Raji (cell line): ENCODE measurements around the gene LRRC45.
A peak's percentile ranks its signal among the peaks of the same experiment; 100 is the strongest.

Source experiments
- POLR2A ChIP-seq: IDR thresholded peaks from 2 replicates; pipeline ENCODE4 v1.6.1; 2011; ENCODE audit warnings: low read depth, low read length, control low read depth; ENCODE audit not compliant: insufficient read depth

Gene LRRC45

DNA sequence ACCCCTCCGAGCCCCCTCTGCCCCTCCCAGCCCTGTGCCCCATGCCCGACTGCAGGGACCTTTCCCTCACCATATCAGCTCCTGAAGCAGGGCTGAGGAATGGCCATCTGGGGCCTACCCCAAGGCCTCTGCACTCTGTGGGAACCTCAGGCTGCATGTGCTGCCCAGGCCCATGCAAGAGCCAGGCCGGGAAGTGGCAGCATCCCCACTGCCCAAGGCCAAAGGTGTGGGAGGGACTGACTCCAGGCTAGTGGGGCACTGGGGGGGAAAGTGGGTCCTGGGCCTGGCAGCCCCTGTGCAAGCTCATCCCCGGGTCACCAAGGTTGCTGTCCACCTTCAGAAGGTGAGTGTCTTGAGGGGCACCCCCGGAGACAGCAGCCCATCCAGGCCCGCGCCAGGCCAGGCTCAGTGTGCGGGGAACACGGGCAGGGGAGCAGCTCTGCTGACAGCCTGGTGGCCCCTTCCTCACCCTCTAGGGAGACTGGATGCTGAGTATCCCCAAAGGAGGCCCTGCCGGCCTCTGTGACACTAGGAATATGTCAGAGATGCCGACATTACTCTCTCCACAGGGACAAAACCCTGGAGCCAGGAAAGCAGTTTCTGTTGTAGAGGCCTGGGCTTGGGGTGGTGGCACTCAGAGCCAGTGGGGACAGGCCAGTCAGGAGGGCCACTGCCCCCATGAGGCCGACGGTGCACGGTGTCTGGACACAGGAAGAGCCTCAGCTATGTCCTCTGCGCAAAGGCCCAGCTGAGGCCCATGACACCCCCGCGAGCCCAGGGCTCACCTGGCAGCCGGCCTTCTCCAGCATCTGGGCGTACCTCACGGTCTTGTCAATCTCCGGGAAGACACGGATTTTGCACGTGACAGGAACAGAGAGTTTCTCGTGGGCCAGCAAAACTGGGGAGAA is 39.2 kb downstream of the LRRC45 start:
- TF ChIP-seq POLR2A, result no peak

- no peak for TF ChIP-seq POLR2A
These were observed 39.9 kb downstream of the LRRC45 start for GRCh38 chr17:82062984-82063368.

- TF ChIP-seq POLR2A, result no peak
These were observed 40.6 kb downstream of the LRRC45 start for GRCh38 chr17:82063424-82064415.

DNA sequence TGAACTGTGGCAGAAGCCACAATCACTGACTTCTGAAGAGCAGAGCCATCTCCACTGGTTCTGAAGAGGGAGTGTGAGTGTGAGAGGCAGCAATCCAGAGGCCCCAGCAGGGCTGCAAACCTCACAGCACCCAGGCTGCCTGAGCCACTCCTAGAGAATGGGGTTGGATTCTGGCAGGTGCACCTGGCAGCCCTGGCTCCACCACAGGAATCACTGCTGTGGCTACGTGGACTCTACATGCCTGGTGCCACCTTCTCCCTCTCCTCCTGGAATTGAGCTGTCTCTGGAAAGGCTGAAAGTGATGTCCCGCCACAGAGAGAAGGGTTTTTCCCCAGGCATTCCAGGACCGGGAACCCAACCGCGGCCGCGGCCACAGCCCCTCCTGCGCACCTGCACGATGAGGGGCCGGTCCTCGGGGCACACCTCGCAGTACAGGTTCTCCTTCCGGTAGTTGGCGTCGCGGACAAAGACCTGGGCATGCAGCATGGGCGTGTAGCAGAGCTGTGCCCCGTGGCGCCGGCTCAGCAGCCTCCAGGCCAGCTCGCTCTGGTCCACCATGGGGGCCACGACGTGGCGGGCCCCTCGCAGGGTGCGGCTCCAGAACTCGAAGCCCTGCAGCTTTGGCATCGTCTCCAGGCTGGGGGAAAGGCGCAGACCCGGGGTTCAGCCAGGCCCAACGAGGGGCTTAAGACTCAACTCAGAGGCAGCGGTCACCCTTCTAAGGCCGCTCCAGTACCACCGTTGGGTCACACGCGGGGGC is 41.5 kb downstream of the LRRC45 start:
- no peak for TF ChIP-seq POLR2A

DNA sequence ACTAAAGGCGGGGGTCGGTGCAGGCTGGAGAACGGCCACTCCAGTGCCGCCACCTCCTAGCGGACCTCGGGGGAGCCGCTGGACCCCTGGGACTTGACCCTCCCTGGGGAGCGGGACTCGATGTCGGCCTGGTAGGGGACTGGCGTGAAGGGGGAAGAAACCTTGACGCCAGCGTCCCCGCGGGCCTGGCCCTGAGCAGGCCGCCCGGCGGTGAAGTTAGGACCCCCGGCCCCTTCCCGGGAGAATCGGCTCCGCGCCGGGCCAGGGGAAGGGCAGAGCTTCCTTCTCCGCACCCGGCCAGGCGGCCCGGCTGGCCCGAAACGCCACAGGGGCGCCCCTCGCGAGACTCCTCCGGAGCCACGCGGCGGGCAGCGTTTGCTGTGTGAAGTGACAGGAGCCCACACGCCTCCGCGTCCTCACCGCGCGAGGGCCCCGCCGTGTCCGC is 42.1 kb downstream of the LRRC45 start:
- no peak for TF ChIP-seq POLR2A

- TF ChIP-seq POLR2A, result peak; percentile 72
These were observed 42.7 kb downstream of the LRRC45 start, which contains the start of gene DUS1L for GRCh38 chr17:82065638-82066303. TSS of gene DUS1L (minus strand) at chr17:82065804. CDS start at chr17:82065059, 745 bp downstream.

- TF ChIP-seq POLR2A, result no peak
These were observed 47.5 kb downstream of the LRRC45 start for GRCh38 chr17:82070611-82071010.

DNA sequence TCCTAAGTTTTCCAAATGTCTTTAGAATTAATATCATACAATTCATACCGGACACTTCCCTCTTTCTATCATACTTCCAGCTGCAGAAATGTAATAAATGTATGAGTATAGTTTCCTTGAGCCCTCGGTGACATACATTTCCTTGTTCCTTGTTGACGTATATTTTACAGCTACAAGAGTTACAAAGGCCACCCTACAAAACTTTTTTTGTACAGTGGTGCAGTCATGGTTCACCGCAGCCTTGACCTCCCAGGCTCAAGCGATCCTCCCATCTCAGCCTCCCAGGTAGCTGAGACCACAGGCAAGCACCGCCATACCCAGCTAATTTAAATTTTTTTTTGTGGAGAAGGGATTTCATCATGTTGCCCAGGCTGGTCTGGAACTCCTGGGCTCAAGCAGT is 49.7 kb downstream of the LRRC45 start:
- TF ChIP-seq POLR2A, result no peak

DNA sequence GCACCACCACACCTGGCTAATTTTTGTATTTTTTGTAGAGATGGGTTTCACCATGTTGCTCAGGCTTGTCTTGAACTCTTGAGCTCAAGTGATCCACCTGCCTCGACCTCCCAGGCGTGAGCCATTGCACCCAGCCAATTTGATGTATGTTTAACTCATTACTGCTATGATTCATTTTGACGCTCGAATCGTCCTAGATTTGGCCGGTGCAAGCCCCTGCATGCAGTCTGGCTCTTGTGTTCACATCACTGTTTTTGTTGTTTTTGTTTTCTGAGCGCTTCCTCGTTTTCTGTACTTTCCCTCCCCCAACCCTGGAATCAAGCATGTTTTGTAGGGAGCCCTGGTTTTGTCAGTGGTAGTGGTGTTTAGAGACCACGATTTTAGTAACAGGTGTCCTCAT is 50.3 kb downstream of the LRRC45 start:
- TF ChIP-seq POLR2A, result no peak

DNA sequence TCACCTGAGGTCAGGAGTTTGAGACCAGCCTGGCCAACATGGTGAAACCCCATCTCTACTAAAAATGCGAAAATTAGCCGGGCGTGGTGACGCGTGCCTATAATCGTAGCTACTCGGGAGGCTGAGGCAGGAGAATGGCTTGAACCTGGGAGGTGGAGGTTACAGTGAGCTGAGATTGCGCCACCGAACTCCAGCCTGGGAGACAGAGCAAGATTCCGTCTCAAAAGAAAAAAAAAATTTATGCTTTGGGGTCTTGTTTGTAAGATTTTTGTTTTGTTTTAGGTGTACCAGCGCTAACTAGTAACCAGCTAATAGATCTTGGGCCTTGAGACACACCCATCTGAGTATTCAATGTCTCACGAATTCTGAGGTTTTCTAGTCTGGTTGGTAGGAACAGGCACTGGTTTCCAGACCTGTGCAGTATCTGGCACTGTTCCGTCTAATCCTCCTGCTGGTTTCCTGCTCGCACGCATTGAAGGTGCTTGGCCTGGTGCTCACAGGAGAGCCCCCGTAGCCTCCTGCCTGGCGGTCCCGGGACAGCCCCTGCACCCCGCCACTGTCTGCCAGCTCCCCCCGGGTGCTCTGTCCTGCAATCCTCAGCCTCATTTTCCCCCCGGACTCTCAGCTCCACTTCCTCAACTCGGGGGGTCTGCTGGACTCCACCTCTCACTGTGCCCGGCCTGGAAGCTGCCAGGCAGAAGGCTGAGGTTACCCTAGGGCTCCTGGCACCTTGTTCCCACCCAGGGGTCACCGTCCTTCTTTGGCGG is 53.1 kb downstream of the LRRC45 start:
- TF ChIP-seq POLR2A, result no peak

- no peak for TF ChIP-seq POLR2A
These were observed 53.9 kb downstream of the LRRC45 start for GRCh38 chr17:82076785-82077591.

DNA sequence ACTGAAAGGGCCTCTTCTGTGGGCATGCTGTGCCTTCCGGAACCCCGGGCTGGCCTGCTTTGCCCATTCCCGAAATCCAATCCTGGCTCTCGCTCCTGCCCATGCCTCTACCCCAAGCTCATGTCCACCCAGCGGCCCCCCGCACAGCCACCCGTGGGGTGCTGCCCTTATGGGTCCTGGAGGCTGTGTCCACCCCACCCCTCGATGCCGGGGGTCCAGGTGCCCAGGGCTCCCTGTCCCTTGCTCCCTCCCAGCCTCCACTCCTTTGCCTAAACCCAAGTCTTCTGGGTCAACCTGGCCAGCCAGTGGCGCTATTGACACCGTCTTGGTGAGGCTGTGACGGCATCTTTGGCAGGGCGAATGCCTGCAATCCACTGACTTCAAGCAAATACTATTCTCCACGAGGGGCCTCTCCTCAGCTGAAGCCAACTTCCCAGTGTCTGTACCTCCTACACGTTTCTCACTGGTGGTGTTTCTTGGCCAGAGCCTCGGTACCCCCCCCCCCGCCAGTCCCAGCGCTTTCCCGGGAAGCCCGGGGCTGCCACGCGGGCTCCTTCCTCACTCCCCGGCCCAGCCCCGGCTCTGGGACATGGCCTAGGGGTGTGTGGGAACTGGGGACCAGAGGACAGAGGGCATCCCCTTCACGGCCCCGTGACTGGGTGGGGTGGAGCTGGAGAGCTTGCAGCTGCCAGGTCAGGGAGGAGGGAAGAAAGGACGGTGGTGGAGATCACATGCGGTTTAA is 54.7 kb downstream of the LRRC45 start:
- no peak for TF ChIP-seq POLR2A
